ENCODE data around the gene PPP2R2C.

- TF ChIP-seq EZH2phosphoT487 (IDR thresholded peaks at IDR 0.05; ENCODE audit: borderline replicate concordance, low read depth, low read length): no peak
- TF ChIP-seq CTCF (conservative IDR thresholded peaks at IDR 0.05; ENCODE audit: low read length): no peak
These were observed 116.3 kb downstream of the PPP2R2C start for GRCh38 chr4:6356076-6356560.

Measured in OCI-LY7 (cell line).